H9 (cell line): ENCODE measurements around the gene SAFB. TPM values are rescaled to one million over a fixed set of nuclear protein-coding genes. Genes with fewer than 3 reads are reported as not detected.

Experiments used
- DNase-seq: peaks from one replicate; pipeline ENCODE4 v3.0.0-alpha.2; 2017
- H2AFZ ChIP-seq: one replicate; pipeline ENCODE4 v1.6.1; 2013; ENCODE audit warnings: mild to moderate bottlenecking, low read length, control low read depth, moderate library complexity
- H2AK5ac ChIP-seq: 2 replicates; pipeline ENCODE4 v1.6.1; 2013; ENCODE audit warnings: low read length, control low read depth, mixed read lengths; ENCODE audit not compliant: insufficient read length
- H2BK120ac ChIP-seq: one replicate; pipeline ENCODE4 v1.6.1; 2013; ENCODE audit warnings: low read depth, mild to moderate bottlenecking, low read length, control low read depth, inconsistent platforms; ENCODE audit not compliant: poor library complexity, severe bottlenecking
- H2BK12ac ChIP-seq: 2 replicates; pipeline ENCODE4 v1.6.1; 2013; ENCODE audit warnings: low read length, control low read depth, mixed read lengths, low read depth; ENCODE audit not compliant: insufficient read length
- H2BK15ac ChIP-seq: 2 replicates; pipeline ENCODE4 v1.6.1; 2013; ENCODE audit warnings: low read depth, low read length, control low read depth
- H2BK20ac ChIP-seq: one replicate; pipeline ENCODE4 v1.6.1; 2013; ENCODE audit warnings: low read depth, mild to moderate bottlenecking, low read length, control low read depth, inconsistent platforms; ENCODE audit not compliant: poor library complexity, severe bottlenecking
- H2BK5ac ChIP-seq: 2 replicates; pipeline ENCODE4 v1.6.1; 2013; ENCODE audit warnings: low read length, control low read depth, mixed read lengths; ENCODE audit not compliant: insufficient read length
- H3K14ac ChIP-seq: 2 replicates; pipeline ENCODE4 v1.6.1; 2013; ENCODE audit warnings: low read length, control low read depth; ENCODE audit not compliant: insufficient read depth
- H3K18ac ChIP-seq: 2 replicates; pipeline ENCODE4 v1.6.1; 2013; ENCODE audit warnings: low read depth, mild to moderate bottlenecking, mixed read lengths, low read length, control low read depth; ENCODE audit not compliant: insufficient read length
- H3K23ac ChIP-seq: 2 replicates; pipeline ENCODE4 v1.6.1; 2013; ENCODE audit warnings: low read length, control low read depth, mixed read lengths, low read depth; ENCODE audit not compliant: insufficient read length
- H3K23me2 ChIP-seq: 2 replicates; pipeline ENCODE4 v1.6.1; 2013; ENCODE audit warnings: low read depth, mild to moderate bottlenecking, mixed read lengths, low read length, control low read depth; ENCODE audit not compliant: insufficient read length, poor library complexity, severe bottlenecking
- H3K27ac ChIP-seq: 2 replicates; pipeline ENCODE4 v1.5.1; 2013; ENCODE audit warnings: low read length, control low read depth, mixed read lengths, low read depth; ENCODE audit not compliant: insufficient read length
- H3K27me3 ChIP-seq: 2 replicates; pipeline ENCODE4 v1.6.1; 2013; ENCODE audit warnings: low read length, control low read depth, inconsistent platforms; ENCODE audit not compliant: insufficient read depth
- H3K4ac ChIP-seq: 2 replicates; pipeline ENCODE4 v1.6.1; 2013; ENCODE audit warnings: low read depth, mild to moderate bottlenecking, control low read depth, inconsistent platforms, low read length, moderate library complexity
- H3K4me1 ChIP-seq: 2 replicates; pipeline ENCODE4 v1.6.1; 2013; ENCODE audit warnings: low read length, control low read depth, inconsistent platforms; ENCODE audit not compliant: insufficient read depth
- H3K4me2 ChIP-seq: 2 replicates; pipeline ENCODE4 v1.6.1; 2013; ENCODE audit warnings: low read length, control low read depth, mixed read lengths; ENCODE audit not compliant: insufficient read length, insufficient read depth
- H3K56ac ChIP-seq: 2 replicates; pipeline ENCODE4 v1.6.1; 2013; ENCODE audit warnings: low read depth, mild to moderate bottlenecking, mixed read lengths, low read length, control low read depth; ENCODE audit not compliant: insufficient read length
- H3K79me1 ChIP-seq: 2 replicates; pipeline ENCODE4 v1.6.1; 2013; ENCODE audit warnings: low read depth, mild to moderate bottlenecking, moderate library complexity, low read length, control low read depth, inconsistent platforms; ENCODE audit not compliant: insufficient read depth, poor library complexity, severe bottlenecking
- H3K79me2 ChIP-seq: 2 replicates; pipeline ENCODE4 v1.6.1; 2013; ENCODE audit warnings: low read length, control low read depth, inconsistent platforms; ENCODE audit not compliant: insufficient read depth
- H3K9ac ChIP-seq: 2 replicates; pipeline ENCODE4 v1.6.1; 2013; ENCODE audit warnings: low read length, control low read depth, mixed read lengths; ENCODE audit not compliant: insufficient read length; ENCODE audit errors: extremely low read depth
- H3K9me3 ChIP-seq: one replicate; pipeline ENCODE4 v1.6.1; 2013; ENCODE audit warnings: low read depth, low read length, inconsistent platforms; ENCODE audit not compliant: control insufficient read depth
- H3T11ph ChIP-seq: one replicate; pipeline ENCODE4 v1.6.1; 2013; ENCODE audit warnings: mild to moderate bottlenecking, low read length, control low read depth, inconsistent platforms
- H4K20me1 ChIP-seq: one replicate; pipeline ENCODE4 v1.6.1; 2013; ENCODE audit not compliant: control insufficient read depth, insufficient read length, insufficient read depth
- H4K5ac ChIP-seq: 2 replicates; pipeline ENCODE4 v1.6.1; 2013; ENCODE audit warnings: low read depth, mild to moderate bottlenecking, mixed read lengths, low read length, control low read depth; ENCODE audit not compliant: insufficient read length
- H4K8ac ChIP-seq: replicated peaks from 2 replicates; pipeline ENCODE4 v1.6.1; 2013; ENCODE audit warnings: low read length, control low read depth, mixed read lengths, low read depth; ENCODE audit not compliant: insufficient read length
- H4K91ac ChIP-seq: 2 replicates; pipeline ENCODE4 v1.6.1; 2013; ENCODE audit warnings: low read depth, mild to moderate bottlenecking, moderate library complexity, mixed read lengths, low read length, control low read depth; ENCODE audit not compliant: insufficient read length
- H3K27ac Mint-ChIP-seq, 3 experiments: 2 replicates in 2 of 3; 3 replicates in 1 of 3; pipeline ENCODE4 v1.8.0; 2020 to 2021; ENCODE audit warnings: mixed read lengths in 3 of 3, mild to moderate bottlenecking in 1 of 3, moderate library complexity in 1 of 3
- H3K27me3 Mint-ChIP-seq: 2 replicates; pipeline ENCODE4 v1.8.0; 2021; ENCODE audit warnings: low read depth, mild to moderate bottlenecking, moderate library complexity, mixed read lengths
- H3K36me3 Mint-ChIP-seq, 3 experiments: 2 replicates in 2 of 3; 3 replicates in 1 of 3; pipeline ENCODE4 v1.8.0; 2020 to 2021; ENCODE audit warnings: low read depth in 3 of 3, mixed read lengths in 3 of 3; ENCODE audit not compliant: insufficient read depth in 1 of 3
- H3K4me1 Mint-ChIP-seq, 2 experiments: 2 replicates each; pipeline ENCODE4 v1.8.0; 2020; ENCODE audit warnings: mixed read lengths in 2 of 2
- H3K4me3 Mint-ChIP-seq, 2 experiments: 2 replicates in 1 of 2; 3 replicates in 1 of 2; pipeline ENCODE4 v1.8.0; 2020 to 2021; ENCODE audit warnings: mild to moderate bottlenecking in 2 of 2, mixed read lengths in 2 of 2, moderate library complexity in 1 of 2
- H3K9me3 Mint-ChIP-seq, 2 experiments: 2 replicates in 1 of 2; 3 replicates in 1 of 2; pipeline ENCODE4 v1.8.0; 2020; ENCODE audit warnings: mild to moderate bottlenecking in 2 of 2, mixed read lengths in 2 of 2, moderate library complexity in 1 of 2
- WGBS: extraction: QIAGEN DNeasy Blood & Tissue Kit; methylation state at CpG from one replicate; pipeline ENCODE4 v1.1.7; 2013; ENCODE audit warnings: missing lambda C conversion rate, low lambda C conversion rate, mixed read lengths; ENCODE audit not compliant: insufficient read length; ENCODE audit errors: extremely low coverage; 5-methylcytosine and 5-hydroxymethylcytosine counted together
- total RNA-seq: library from RNA; stranded (reverse); gene quantifications from 2 replicates; pipeline ENCODE4 v1.2.1, GENCODE V29; 2021
- TF ChIP-seq, protein P1 (sequence below): fragments of 200-600 bp; sonication (generic); conservative IDR thresholded peaks from 3 replicates; pipeline ENCODE4 v1.8.0; 2021; ENCODE audit warnings: antibody characterized with exemption, mild to moderate bottlenecking

Gene SAFB
- total RNA-seq, 1 experiment from 2014 or later: 110 TPM

DNA sequence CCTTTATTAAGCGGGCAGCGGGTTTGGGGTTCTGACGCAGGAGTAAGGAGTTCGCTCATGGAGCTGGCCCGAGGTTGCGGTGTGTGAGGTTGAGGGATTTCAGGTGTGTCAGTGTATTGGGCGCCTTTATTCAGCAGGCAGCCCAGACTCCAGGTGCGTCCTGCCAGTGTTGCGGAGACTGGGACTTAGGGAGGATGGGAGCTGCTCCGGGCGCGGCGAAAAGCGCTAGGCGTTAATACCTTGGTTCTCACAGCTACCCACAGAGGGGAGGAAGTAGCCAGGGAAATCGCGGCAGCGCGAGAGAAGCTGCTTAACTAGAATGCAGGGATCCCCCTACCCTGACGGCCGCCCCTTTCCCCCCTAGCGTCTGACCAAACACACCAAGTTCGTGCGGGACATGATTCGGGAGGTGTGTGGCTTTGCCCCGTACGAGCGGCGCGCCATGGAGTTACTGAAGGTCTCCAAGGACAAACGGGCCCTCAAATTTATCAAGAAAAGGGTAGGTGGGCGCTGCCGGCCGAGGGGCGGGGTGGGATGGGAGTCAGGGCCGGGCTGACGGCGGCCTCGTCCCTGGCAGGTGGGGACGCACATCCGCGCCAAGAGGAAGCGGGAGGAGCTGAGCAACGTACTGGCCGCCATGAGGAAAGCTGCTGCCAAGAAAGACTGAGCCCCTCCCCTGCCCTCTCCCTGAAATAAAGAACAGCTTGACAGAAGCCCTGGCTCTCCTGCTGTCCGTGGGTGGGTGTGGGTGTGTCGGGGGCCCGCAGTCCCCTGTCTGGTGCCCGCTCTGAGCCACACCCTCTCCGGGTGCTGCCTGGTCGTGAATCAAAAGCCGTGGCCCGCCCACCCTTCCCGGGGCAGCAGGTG lies 68.3 kb downstream of the SAFB start:
- H3K79me1 ChIP-seq: no peaks in the 10 kb centered on the region
- H3T11ph ChIP-seq: no peak overlapping the region
- H3K27me3 ChIP-seq: no peaks in the 10 kb centered on the region
- H3K23me2 ChIP-seq: peaks cover 5% of the 10 kb centered on the region
- H3K27ac ChIP-seq: no peak overlapping the region
- H3K23ac ChIP-seq: no peak overlapping the region
- peak overlapping the region; percentile 54 for H3K4me2 ChIP-seq
- H4K8ac ChIP-seq: no peak overlapping the region
- H3K4ac ChIP-seq: no peak overlapping the region
- Mint-ChIP-seq H3K27ac (peak overlapping the region; percentile 96 to 99 (median 99)), H3K27me3 (peaks cover 9% of the 10 kb centered on the region), H3K4me3 (peak overlapping the region; percentile 98 to 100), H3K36me3 (peaks cover 31 to 52% (median 40%) of the 10 kb centered on the region in 3 experiments), H3K9me3 (peaks cover 5 to 6% of the 10 kb centered on the region in 2 experiments; a peak in 2 of 5 replicates), H3K4me1 (peaks cover 4 to 9% of the 10 kb centered on the region in 2 experiments)
- no peak overlapping the region for H2AFZ ChIP-seq
- H2BK120ac ChIP-seq: no peak overlapping the region
- H4K5ac ChIP-seq: no peak overlapping the region
- no peak overlapping the region for H2BK15ac ChIP-seq
- H3K79me2 ChIP-seq: peaks cover 14% of the 10 kb centered on the region; the same call in 1 of the 2 replicates
- H3K4me1 ChIP-seq: no peaks in the 10 kb centered on the region
- WGBS: no CpG with 5 or more reads among the region's 54 CpGs
- H3K14ac ChIP-seq: no peak overlapping the region
- no peak overlapping the region for H2BK5ac ChIP-seq
- H2AK5ac ChIP-seq: no peak overlapping the region
- H3K9me3 ChIP-seq: no peaks in the 10 kb centered on the region
- TF ChIP-seq, protein P1, sequence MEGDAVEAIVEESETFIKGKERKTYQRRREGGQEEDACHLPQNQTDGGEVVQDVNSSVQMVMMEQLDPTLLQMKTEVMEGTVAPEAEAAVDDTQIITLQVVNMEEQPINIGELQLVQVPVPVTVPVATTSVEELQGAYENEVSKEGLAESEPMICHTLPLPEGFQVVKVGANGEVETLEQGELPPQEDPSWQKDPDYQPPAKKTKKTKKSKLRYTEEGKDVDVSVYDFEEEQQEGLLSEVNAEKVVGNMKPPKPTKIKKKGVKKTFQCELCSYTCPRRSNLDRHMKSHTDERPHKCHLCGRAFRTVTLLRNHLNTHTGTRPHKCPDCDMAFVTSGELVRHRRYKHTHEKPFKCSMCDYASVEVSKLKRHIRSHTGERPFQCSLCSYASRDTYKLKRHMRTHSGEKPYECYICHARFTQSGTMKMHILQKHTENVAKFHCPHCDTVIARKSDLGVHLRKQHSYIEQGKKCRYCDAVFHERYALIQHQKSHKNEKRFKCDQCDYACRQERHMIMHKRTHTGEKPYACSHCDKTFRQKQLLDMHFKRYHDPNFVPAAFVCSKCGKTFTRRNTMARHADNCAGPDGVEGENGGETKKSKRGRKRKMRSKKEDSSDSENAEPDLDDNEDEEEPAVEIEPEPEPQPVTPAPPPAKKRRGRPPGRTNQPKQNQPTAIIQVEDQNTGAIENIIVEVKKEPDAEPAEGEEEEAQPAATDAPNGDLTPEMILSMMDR: no peak
- no peak overlapping the region for H3K56ac ChIP-seq
- peak overlapping the region; percentile 98 for H3K9ac ChIP-seq
- H4K20me1 ChIP-seq: no peaks in the 10 kb centered on the region
- DNase-seq: peak; percentile 37
- H2BK12ac ChIP-seq: no peak overlapping the region
- no peak overlapping the region for H2BK20ac ChIP-seq
- no peak overlapping the region for H3K18ac ChIP-seq
- no peak overlapping the region for H4K91ac ChIP-seq
